Endometrium (tissue), 2 donors: ENCODE data around the gene PPM1L.
"Not testable (repeated sequence)": the region's sequence is repeated elsewhere in the genome, so short reads cannot be mapped to it uniquely, and the experiment has no call there.

Experiments
- FAIRE-seq: peaks from 2 replicates; lab custom pipeline; 2012; peaks lifted over from hg19 to GRCh38; lab: Jason Lieb, UNC
- donor health status: control.
- donor health status: control.

Gene PPM1L

DNA sequence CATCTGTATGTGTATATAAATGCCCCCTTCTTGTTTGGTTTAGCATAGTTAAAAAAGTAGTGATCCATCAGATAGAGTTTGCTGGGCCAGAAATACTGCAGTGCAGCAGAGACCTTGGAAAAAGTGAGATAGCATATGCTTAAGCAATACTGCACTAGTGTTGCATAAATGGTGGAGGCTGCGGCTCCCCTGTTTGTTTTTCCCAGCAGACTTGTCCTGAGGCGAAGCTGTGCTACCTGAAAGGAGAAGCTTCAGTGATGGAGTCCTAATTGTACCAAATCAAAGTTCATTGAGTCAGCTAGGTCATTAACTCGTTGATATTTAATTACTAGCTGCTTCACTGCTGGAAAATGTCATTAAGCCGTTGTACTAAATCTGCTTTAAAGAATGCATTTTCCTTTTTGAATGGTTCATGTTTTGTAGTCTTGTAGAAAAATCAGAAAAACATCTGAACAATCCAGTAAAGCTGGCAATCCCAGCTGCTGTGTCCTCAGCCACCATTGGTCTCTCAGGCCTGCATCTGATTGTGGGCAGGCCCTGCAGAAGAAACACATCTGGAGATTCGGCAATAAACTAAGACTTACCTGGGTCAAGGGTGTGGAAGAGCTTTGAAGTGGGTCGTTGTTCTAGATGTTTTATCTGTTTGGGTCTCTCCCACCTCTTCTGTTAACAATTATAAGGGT is 179.5 kb downstream of the PPM1L start:
- FAIRE-seq: no peak

DNA sequence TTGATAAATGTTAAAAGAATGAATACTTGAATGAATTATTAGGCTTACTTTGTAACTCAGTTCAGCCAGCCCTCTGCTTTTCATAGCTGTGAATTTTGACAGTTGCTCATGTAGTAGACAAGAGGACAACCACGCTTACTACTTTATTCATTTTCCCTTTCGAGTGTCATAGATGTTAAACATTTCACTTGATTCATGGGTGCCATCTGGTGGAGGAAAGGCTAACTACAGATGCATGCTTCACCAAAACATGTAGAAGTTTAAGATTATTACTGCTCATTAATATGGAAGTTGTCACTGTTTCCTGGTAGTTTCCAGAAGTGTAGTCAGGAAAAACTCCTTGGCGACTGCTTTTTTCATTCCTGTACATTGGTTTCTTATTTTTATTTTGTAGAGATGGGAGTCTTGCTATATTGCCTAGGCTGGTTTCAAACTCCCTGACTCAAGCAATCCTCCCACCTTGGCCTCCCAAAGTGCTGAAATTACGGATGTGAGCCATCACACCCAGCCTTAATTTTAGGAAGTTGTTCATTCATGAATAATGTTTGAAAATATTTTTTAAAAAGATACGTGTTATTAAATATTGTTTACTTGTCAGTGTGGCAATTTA is 186.0 kb downstream of the PPM1L start:
- FAIRE-seq: peak; percentile 92

- FAIRE-seq: no peak
These were observed 188.0 kb downstream of the PPM1L start for GRCh38 chr3:160943996-160944395.

GRCh38 chr3:160945336-160945735 is 189.3 kb downstream of the PPM1L start:
- no peak for FAIRE-seq

DNA sequence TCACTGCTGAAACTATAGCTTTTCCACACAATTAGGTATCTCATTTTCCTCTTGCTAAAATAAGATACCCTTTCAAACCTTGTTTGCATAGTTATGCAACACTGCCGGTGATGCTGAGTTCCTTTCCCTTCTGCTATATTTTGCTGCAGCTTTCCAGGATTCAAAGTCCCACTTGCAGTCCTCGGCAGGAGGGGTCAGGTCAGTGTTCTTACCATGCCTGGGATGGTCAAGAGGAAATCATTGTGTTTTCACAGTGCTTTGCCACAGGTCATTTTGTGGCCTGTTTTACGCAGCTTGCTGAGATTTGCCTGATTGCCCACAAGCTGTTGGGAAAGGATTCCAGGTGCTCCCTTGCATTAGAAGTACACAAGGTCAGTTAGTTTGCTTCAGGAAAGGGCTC is 192.2 kb downstream of the PPM1L start:
- FAIRE-seq: no peak

- FAIRE-seq: no peak
These were observed 193.4 kb downstream of the PPM1L start for GRCh38 chr3:160949460-160949859.

- no peak for FAIRE-seq
These were observed 194.5 kb downstream of the PPM1L start for GRCh38 chr3:160950542-160950941.

GRCh38 chr3:160950954-160951353 is 194.9 kb downstream of the PPM1L start:
- FAIRE-seq: no peak

DNA sequence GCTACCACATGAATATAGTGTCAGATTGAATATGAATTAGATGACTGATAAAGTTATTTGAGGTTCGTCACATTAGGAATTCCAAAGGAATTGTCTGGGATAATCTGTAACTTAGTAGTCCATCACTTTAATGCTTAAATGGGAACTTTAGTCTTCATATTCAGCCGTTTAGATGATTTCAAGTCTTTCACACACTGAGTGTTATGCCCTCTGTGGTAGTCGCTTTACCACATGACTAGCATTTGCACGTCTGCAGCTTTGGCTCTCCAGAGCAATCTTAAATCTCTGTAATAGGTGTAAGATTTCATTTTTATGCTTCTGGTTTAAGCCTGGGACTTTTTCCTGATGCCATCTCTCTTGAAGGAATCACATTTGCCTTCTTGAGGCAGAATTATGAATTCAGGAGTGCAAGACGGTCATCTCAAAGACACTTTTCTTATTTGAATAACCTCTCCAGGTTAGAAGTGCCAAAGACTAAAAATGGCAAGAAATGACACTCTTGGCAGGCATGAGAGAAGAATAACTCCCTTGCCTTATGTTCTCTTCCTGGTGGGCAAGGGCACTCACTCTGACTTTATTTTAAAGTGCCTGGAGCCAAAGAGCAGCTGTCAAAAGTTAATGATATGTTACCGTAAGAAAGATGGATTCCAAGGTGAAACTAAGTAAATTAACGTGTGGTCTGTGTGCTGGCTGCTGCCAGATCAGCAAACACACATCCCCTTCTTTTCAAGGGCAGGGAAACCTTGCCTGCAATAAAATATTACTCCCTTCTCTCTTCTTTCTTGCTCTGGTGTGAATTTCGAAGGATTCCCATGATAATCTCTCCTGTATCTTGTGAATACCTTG is 195.8 kb downstream of the PPM1L start:
- FAIRE-seq: no peak

- no peak for FAIRE-seq
These were observed 197.7 kb downstream of the PPM1L start for GRCh38 chr3:160953686-160954085.

GRCh38 chr3:160956785-160957184 is 200.8 kb downstream of the PPM1L start:
- FAIRE-seq: no peak

- FAIRE-seq: no peak
These were observed 204.5 kb downstream of the PPM1L start for GRCh38 chr3:160960568-160960967.

DNA sequence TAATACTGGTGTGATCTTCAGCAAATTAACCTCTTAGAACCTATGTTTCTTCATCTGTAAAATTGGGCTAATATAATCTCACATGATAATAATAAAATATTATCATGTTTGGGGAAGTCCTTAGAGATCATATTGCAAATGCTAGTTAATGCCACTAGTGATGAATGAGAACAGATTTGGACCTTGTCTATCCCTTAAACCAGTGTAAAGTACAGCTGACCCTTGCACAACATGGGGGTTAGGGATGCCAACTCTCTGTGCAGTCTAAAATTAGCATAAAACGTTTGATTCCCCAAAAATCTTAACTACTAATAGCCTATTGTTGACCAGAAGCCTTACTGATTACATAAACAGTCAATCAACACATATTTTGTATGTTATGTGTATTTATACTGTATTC is 207.9 kb downstream of the PPM1L start:
- FAIRE-seq: no peak

- no peak for FAIRE-seq
These were observed 212.7 kb downstream of the PPM1L start for GRCh38 chr3:160968761-160969160.

DNA sequence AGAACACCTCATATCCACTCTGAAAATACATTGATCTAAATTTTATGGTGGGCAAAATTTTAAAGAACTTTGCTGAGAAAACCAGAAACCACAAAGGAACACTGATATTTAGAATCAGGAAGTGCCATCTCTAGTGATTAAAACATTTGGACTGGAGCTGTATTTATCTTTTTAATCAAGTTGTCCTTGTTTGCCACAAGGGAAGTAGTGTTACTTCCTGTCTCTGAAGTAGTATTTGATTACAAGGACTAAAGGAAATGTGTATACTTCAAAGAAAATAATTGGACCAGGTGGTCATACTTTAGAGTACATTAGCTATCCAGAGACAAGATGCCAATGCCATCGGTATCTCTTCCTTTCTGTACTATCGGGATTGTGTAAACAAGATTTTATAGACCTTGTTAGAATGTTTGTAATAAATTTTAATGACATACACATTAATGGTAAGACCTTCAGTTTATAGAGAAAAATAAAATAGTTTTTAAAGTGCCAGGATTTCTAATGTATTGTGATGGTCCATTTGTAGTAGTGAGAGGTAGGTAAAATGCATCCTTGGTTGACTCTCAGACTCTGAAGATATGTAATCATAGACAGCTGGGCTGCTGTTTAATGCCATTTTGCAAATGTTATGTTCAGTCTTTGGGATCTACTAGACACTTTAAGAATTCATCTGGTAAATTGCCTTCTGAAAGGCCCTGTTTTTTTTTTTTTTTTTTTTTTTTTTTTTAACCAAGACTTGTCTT is 217.2 kb downstream of the PPM1L start:
- FAIRE-seq: peak; percentile 63

- no peak for FAIRE-seq
These were observed 221.7 kb downstream of the PPM1L start for GRCh38 chr3:160977773-160978172.

DNA sequence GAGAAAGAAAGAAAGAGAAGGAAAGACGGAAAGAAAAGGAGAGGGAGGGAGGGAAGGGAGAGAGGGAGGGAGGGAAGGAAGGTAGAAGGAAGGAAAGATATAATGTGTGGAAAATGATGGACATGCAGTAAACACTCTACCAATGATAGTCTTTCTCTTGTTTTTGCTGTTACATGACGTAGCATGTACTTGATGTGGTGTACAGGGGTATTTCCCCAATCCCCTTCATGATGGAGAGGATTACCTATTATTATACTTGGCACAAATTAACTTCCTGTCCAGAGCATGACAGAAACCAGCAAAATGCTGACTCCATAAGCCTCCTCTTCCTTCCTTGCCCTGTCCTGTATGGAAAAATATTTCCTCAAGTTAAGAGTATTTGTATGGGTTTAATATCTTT is 224.7 kb downstream of the PPM1L start:
- FAIRE-seq: no peak

DNA sequence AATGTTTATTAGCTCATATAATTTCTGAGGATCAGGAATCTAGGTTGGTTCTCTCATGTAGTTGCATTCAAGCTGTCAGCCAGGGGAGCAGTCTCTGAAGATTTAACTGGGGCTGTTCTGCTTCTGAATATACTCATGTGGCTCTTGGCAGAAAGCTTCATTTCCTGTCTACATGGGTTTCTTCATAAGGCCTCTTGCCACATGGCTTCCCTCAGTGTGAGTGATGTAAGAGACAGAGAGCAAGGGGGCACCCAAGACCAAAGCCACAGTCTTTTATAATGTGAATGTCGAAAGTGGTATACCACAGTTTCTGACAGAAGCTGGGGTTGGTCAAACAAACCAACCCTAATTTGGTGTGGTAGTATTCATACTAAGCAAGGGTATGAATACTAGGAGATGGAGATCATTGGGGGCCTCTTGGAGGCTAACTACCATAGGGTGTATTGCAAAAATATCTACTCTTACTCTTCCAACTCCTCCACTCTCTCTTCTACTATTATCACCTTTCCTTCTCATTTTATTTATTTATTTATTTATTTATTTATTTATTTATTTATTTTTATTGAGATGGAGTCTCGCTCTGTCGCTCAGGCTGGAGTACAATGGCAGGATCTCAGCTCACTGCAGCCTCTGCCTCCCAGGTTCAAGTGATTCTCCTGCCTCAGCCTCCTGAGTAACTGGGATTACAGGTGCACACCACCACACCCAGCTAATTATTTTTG is 225.3 kb downstream of the PPM1L start:
- FAIRE-seq: no peak

DNA sequence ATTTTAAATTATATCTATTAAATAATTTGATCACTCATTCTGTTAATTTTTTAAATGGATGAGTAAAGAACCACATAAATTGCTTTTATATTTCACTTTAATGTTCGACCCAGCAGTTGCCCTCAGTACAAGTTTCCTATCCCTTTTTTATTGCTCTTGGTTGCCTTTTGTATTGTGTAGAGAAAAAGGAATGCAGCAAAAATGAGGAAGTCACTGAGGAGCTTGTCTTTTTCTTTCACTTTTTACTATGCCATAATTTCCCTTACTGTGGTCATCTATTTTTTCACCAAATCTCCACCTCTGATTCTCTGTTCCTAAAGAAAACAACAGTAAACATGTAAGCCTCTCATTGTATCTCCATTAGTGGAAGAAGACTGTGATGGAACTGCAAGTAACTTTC is 226.5 kb downstream of the PPM1L start:
- FAIRE-seq: peak; percentile 92

DNA sequence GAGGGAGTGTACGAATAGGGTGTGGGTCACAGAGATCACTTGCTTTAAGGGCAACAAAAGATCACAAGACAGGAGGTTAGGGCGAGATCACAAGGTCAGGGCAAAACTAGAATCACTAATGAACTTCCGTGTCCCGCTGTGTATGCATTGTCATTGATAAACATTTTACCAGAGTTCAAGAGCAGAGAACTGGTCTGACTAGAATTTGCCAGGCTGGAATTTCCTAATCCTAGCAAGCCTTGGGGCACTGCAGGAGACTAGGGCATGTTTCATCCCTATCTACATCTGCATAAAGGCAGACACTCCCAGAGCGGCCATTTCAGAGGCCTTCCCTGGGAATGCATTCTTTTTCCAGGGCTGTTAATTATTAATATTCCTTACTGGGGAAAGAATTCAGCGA is 227.9 kb downstream of the PPM1L start:
- not testable (repeated sequence) for FAIRE-seq

- no peak for FAIRE-seq
These were observed 230.0 kb downstream of the PPM1L start for GRCh38 chr3:160986069-160986468.
